C4-2B (cell line): ENCODE data around the gene FDX1.

Experiments
- ZFX ChIP-seq: fragments of 450-650 bp; IDR thresholded peaks from 2 replicates; pipeline ENCODE4 v1.6.1; 2017
- TF ChIP-seq, protein P1 (sequence below): fragments of 450-650 bp; conservative IDR thresholded peaks from 2 replicates; pipeline ENCODE4 v1.5.1; 2017; ENCODE audit warnings: mild to moderate bottlenecking

- TF ChIP-seq, protein P1, sequence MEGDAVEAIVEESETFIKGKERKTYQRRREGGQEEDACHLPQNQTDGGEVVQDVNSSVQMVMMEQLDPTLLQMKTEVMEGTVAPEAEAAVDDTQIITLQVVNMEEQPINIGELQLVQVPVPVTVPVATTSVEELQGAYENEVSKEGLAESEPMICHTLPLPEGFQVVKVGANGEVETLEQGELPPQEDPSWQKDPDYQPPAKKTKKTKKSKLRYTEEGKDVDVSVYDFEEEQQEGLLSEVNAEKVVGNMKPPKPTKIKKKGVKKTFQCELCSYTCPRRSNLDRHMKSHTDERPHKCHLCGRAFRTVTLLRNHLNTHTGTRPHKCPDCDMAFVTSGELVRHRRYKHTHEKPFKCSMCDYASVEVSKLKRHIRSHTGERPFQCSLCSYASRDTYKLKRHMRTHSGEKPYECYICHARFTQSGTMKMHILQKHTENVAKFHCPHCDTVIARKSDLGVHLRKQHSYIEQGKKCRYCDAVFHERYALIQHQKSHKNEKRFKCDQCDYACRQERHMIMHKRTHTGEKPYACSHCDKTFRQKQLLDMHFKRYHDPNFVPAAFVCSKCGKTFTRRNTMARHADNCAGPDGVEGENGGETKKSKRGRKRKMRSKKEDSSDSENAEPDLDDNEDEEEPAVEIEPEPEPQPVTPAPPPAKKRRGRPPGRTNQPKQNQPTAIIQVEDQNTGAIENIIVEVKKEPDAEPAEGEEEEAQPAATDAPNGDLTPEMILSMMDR: peak; percentile 78
- peak; percentile 96 for TF ChIP-seq ZFX
Measured at GRCh38 chr11:110430267-110431050, 711 bp downstream of the FDX1 start.
